GM10248 (cell line): Measurements from ENCODE around the gene LAMB4.

Experiments used
- CTCF ChIA-PET: fragments of 300-600 bp; sonication (Branson Sonifier 250); formaldehyde crosslinking; extraction: SDS; loops from one replicate; lab custom pipeline; 2021; ENCODE audit warnings: antibody characterized with exemption; lab: Yijun Ruan, JAX
- POLR2A ChIA-PET: fragments of 350-650 bp; sonication (Branson Sonifier 250); formaldehyde crosslinking; extraction: SDS; loops from one replicate; lab custom pipeline; 2020; ENCODE audit warnings: antibody characterized with exemption; lab: Yijun Ruan, JAX
- DNase-seq: peaks from one replicate; pipeline ENCODE4 v3.0.0; 2012; ENCODE audit errors: extremely low spot score
- CTCF ChIP-seq: IDR thresholded peaks from 2 replicates; pipeline ENCODE4 v1.5.1; 2012; ENCODE audit warnings: mild to moderate bottlenecking, low read depth; ENCODE audit errors: extremely low read depth, missing control alignments, control extremely low read depth

Gene LAMB4

GRCh38 chr7:108046952-108047506 is 83.1 kb downstream of the LAMB4 start:
- DNase-seq: no peak
- ChIA-PET CTCF (no interaction called here), POLR2A (no interaction called here)
- TF ChIP-seq CTCF: no peak

- CTCF ChIA-PET: interaction anchor here (1.0 to 2.3 kb wide), 3 partner anchors 8 to 127 kb away, joined by 3 to 8 read pairs (median 3); no protein-coding TSS in a partner anchor
- no peak for TF ChIP-seq CTCF
- no peak for DNase-seq
- POLR2A ChIA-PET: no interaction called here
Measured at GRCh38 chr7:108045669-108046068, 84.5 kb downstream of the LAMB4 start.

GRCh38 chr7:108045154-108045553 is 85.0 kb downstream of the LAMB4 start:
- TF ChIP-seq CTCF: no peak
- no peak for DNase-seq
- CTCF ChIA-PET: interaction anchor here (1.0 to 2.3 kb wide), 3 partner anchors 8 to 126 kb away, joined by 3 to 8 read pairs (median 3); no protein-coding TSS in a partner anchor
- POLR2A ChIA-PET: no interaction called here

- TF ChIP-seq CTCF: no peak
- DNase-seq: no peak
- POLR2A ChIA-PET: no interaction called here
- CTCF ChIA-PET: interaction anchor here (2.3 kb wide), 1 partner anchor 11 kb away, joined by 8 read pairs; no protein-coding TSS in a partner anchor
Measured at GRCh38 chr7:108044345-108044744, 85.8 kb downstream of the LAMB4 start.

- no peak for TF ChIP-seq CTCF
- CTCF ChIA-PET: interaction anchor here (0.9 to 2.0 kb wide), 3 partner anchors 10 to 21 kb away, joined by 3 to 5 read pairs (median 4); no protein-coding TSS in a partner anchor
- POLR2A ChIA-PET: no interaction called here
- DNase-seq: no peak
Measured at GRCh38 chr7:108038986-108039385, 91.2 kb downstream of the LAMB4 start.

GRCh38 chr7:108037741-108038140 is 92.4 kb downstream of the LAMB4 start:
- ChIA-PET POLR2A (no interaction called here), CTCF (interaction anchor here (1.3 kb wide), 1 partner anchor 8 kb away, joined by 3 read pairs; no protein-coding TSS in a partner anchor)
- DNase-seq: no peak
- no peak for TF ChIP-seq CTCF
